T-cell (primary cell): Measurements from ENCODE around the gene GALNT14. TPM values are rescaled to one million over a fixed set of nuclear protein-coding genes. Genes with fewer than 3 reads are reported as not detected.

ENCODE experiments used
- ATAC-seq, 4 experiments: fragments of 200-7000 bp in 3 of 4; fragments of 150-1000 bp in 1 of 4; cut with Tn5 transposase; replicated peaks in 1 of 4; 1 replicate in 3 of 4; 2 replicates in 1 of 4; pipeline ENCODE4 v1.10.0; 2021; ENCODE audit warnings: moderate library complexity in 3 of 4, mild to moderate bottlenecking in 2 of 4, moderate number of reproducible peaks in 1 of 4
- CTCF ChIA-PET, 2 donors: fragments of 300-600 bp; sonication (Branson Sonifier 250); formaldehyde crosslinking; loops; one replicate each; lab custom pipeline; 2022; ENCODE audit warnings: antibody characterized with exemption in 2 of 2; lab: Charles Lee
- POLR2A ChIA-PET, 2 donors: fragments of 300-600 bp; sonication (Branson Sonifier 250); formaldehyde crosslinking; loops; one replicate each; lab custom pipeline; 2022; ENCODE audit warnings: antibody characterized with exemption in 2 of 2; lab: Charles Lee
- DNase-seq, 35 experiments: peaks; one replicate each; pipeline versions ENCODE4 v3.0.0 to v3.0.0-alpha.2; 2013 to 2023
- H3K27ac ChIP-seq: one replicate; pipeline ENCODE4 v1.5.1; 2013; ENCODE audit warnings: low read length
- H3K27me3 ChIP-seq, 2 experiments: replicated peaks in 1 of 2; 1 replicate in 1 of 2; 2 replicates in 1 of 2; pipeline versions ENCODE4 v1.6.1 to v1.7.0; 2013; ENCODE audit warnings: low read length in 1 of 2, mixed read lengths in 1 of 2; ENCODE audit not compliant: control insufficient read depth in 2 of 2, insufficient read depth in 2 of 2; ENCODE audit errors: extremely low read depth in 1 of 2
- H3K36me3 ChIP-seq, 2 donors: 1 replicate in 1 of 2; 2 replicates in 1 of 2; pipeline versions ENCODE4 v1.6.1 to v1.7.0; 2013; ENCODE audit warnings: low read length in 1 of 2; ENCODE audit not compliant: control insufficient read depth in 2 of 2, insufficient read depth in 1 of 2; ENCODE audit errors: extremely low read depth in 1 of 2
- H3K4me1 ChIP-seq, 2 experiments: 1 replicate in 1 of 2; 2 replicates in 1 of 2; pipeline versions ENCODE4 v1.6.1 to v1.7.0; 2013; ENCODE audit warnings: low read length in 2 of 2, mixed read lengths in 1 of 2; ENCODE audit not compliant: insufficient read depth in 2 of 2, control insufficient read depth in 1 of 2; ENCODE audit errors: extremely low read depth in 1 of 2
- H3K4me3 ChIP-seq, 2 donors: 1 replicate in 1 of 2; 2 replicates in 1 of 2; pipeline versions ENCODE4 v1.5.1 to v1.7.0; 2013; ENCODE audit warnings: mild to moderate bottlenecking in 2 of 2, low read length in 1 of 2, moderate library complexity in 1 of 2; ENCODE audit not compliant: control insufficient read depth in 1 of 2; ENCODE audit errors: extremely low read depth in 1 of 2
- H3K9me3 ChIP-seq: 2 replicates; pipeline ENCODE4 v1.7.0; 2013
- H3K27ac Mint-ChIP-seq, 2 donors: one replicate each; pipeline ENCODE4 v1.8.0; 2020 to 2021; ENCODE audit warnings: mild to moderate bottlenecking in 2 of 2, mixed read lengths in 2 of 2
- H3K27me3 Mint-ChIP-seq, 2 donors: one replicate each; pipeline ENCODE4 v1.8.0; 2021 to 2022; ENCODE audit warnings: mixed read lengths in 2 of 2
- H3K36me3 Mint-ChIP-seq: one replicate; pipeline ENCODE4 v1.8.0; 2021; ENCODE audit warnings: mixed read lengths
- H3K4me1 Mint-ChIP-seq, 3 donors: one replicate each; pipeline ENCODE4 v1.8.0; 2020 to 2022; ENCODE audit warnings: mixed read lengths in 3 of 3, mild to moderate bottlenecking in 1 of 3
- H3K4me3 Mint-ChIP-seq, 3 donors: one replicate each; pipeline ENCODE4 v1.8.0; 2020 to 2022; ENCODE audit warnings: mild to moderate bottlenecking in 3 of 3, mixed read lengths in 3 of 3, moderate library complexity in 3 of 3
- H3K9me3 Mint-ChIP-seq, 3 donors: one replicate each; pipeline ENCODE4 v1.8.0; 2020 to 2022; ENCODE audit warnings: mixed read lengths in 3 of 3
- WGBS: methylation state at CpG from one replicate; pipeline ENCODE4 v1.1.5; 2013; ENCODE audit warnings: missing lambda C conversion rate; ENCODE audit not compliant: insufficient coverage; 5-methylcytosine and 5-hydroxymethylcytosine counted together
- total RNA-seq, 35 experiments: library from RNA in 6 of 35; stranded (reverse) in 6 of 35; fragments of 120-200 nt in 1 of 35; gene quantifications; one replicate each; pipeline versions ENCODE4 v1.2.1 to v1.2.4 and lab custom pipeline; 2013 to 2026

GALNT14 gene
- total RNA-seq, 5 donors from 2014 or later (not counting 1 experiment from before 2014, with no cell fraction given): 0.29 to 0.38 TPM; not detected in 3

- H3K27me3 Mint-ChIP-seq: peaks cover 0 to 5% of the 10 kb centered on the region in 2 donors
Observed at GRCh38 chr2:31020713-31021112, 117.5 kb downstream of the GALNT14 start.

GRCh38 chr2:31018280-31018679 is 120.0 kb downstream of the GALNT14 start:
- ATAC-seq (no peak), DNase-seq (no peak)
- peaks cover 0 to 11% of the 10 kb centered on the region in 2 experiments for H3K27me3 ChIP-seq
- no peaks in the 10 kb centered on the region for H3K36me3 Mint-ChIP-seq
- H3K9me3 ChIP-seq: no peaks in the 10 kb centered on the region
- ChIA-PET POLR2A (no interaction called here), CTCF (no interaction called here)
- H3K27ac ChIP-seq: no peak overlapping the region
- H3K4me3 ChIP-seq: no peak overlapping the region
- H3K9me3 Mint-ChIP-seq: no peaks in the 10 kb centered on the region
- no peak overlapping the region for H3K27ac Mint-ChIP-seq
- H3K4me3 Mint-ChIP-seq: no peak overlapping the region
- no peaks in the 10 kb centered on the region for H3K4me1 Mint-ChIP-seq
- no peaks in the 10 kb centered on the region for H3K36me3 ChIP-seq
- WGBS: no CpG with 5 or more reads among the region's 6 CpGs
- no peaks in the 10 kb centered on the region for H3K4me1 ChIP-seq
- no peaks in the 10 kb centered on the region for H3K27me3 Mint-ChIP-seq

More at GRCh38 chr2:31020713-31021112, 117.5 kb downstream of the GALNT14 start:
- Mint-ChIP-seq H3K9me3 (no peaks in the 10 kb centered on the region), H3K27ac (no peak overlapping the region), H3K36me3 (no peaks in the 10 kb centered on the region), H3K4me1 (no peaks in the 10 kb centered on the region), H3K4me3 (no peak overlapping the region)
- POLR2A ChIA-PET: no interaction called here
- Histone ChIP-seq H3K27me3 (peaks cover 0 to 10% of the 10 kb centered on the region in 2 experiments), H3K27ac (no peak overlapping the region), H3K4me3 (no peak overlapping the region), H3K36me3 (no peaks in the 10 kb centered on the region), H3K9me3 (no peaks in the 10 kb centered on the region), H3K4me1 (no peaks in the 10 kb centered on the region)
- CTCF ChIA-PET: no interaction called here
- no peak for ATAC-seq
- DNase-seq: no peak
- WGBS: 60% methylated on average over 2 of the region's 4 CpGs

GRCh38 chr2:31016648-31017047 is 121.6 kb downstream of the GALNT14 start:
- Mint-ChIP-seq H3K9me3 (no peaks in the 10 kb centered on the region), H3K27ac (no peak overlapping the region), H3K4me3 (no peak overlapping the region), H3K36me3 (no peaks in the 10 kb centered on the region), H3K4me1 (no peaks in the 10 kb centered on the region), H3K27me3 (peaks cover 0 to 5% of the 10 kb centered on the region in 2 donors)
- Histone ChIP-seq H3K4me1 (no peaks in the 10 kb centered on the region), H3K36me3 (no peaks in the 10 kb centered on the region), H3K4me3 (no peak overlapping the region), H3K9me3 (no peaks in the 10 kb centered on the region), H3K27me3 (peaks cover 0 to 13% of the 10 kb centered on the region in 2 experiments), H3K27ac (no peak overlapping the region)
- no peak for ATAC-seq
- WGBS: 60% methylated on average over 1 of the region's 5 CpGs
- DNase-seq: no peak
- CTCF ChIA-PET: no interaction called here
- POLR2A ChIA-PET: no interaction called here

GRCh38 chr2:31014516-31014915 is 123.7 kb downstream of the GALNT14 start:
- Histone ChIP-seq H3K9me3 (no peaks in the 10 kb centered on the region), H3K27ac (no peak overlapping the region), H3K36me3 (no peaks in the 10 kb centered on the region), H3K4me1 (no peaks in the 10 kb centered on the region), H3K27me3 (peaks cover 0 to 5% of the 10 kb centered on the region in 2 experiments), H3K4me3 (no peak overlapping the region)
- no peaks in the 10 kb centered on the region for H3K36me3 Mint-ChIP-seq
- ChIA-PET CTCF (no interaction called here), POLR2A (no interaction called here)
- H3K27ac Mint-ChIP-seq: no peak overlapping the region
- no CpG with 5 or more reads among the region's 4 CpGs for whole genome bisulfite sequencing
- H3K27me3 Mint-ChIP-seq: peaks cover 8 to 9% of the 10 kb centered on the region in 2 donors
- no peaks in the 10 kb centered on the region for H3K9me3 Mint-ChIP-seq
- DNase-seq: no peak
- H3K4me1 Mint-ChIP-seq: no peaks in the 10 kb centered on the region
- no peak overlapping the region for H3K4me3 Mint-ChIP-seq
- ATAC-seq: no peak

- no peaks in the 10 kb centered on the region for H3K36me3 ChIP-seq
- DNase-seq (no peak), ATAC-seq (no peak)
- H3K9me3 ChIP-seq: no peaks in the 10 kb centered on the region
- H3K4me3 ChIP-seq: no peak overlapping the region
- no peaks in the 10 kb centered on the region for H3K9me3 Mint-ChIP-seq
- POLR2A ChIA-PET: no interaction called here
- H3K27ac ChIP-seq: no peak overlapping the region
- 76% methylated on average over 8 of the region's 8 CpGs for WGBS
- CTCF ChIA-PET: no interaction called here
- peaks cover 12 to 13% of the 10 kb centered on the region in 2 donors for H3K27me3 Mint-ChIP-seq
- no peak overlapping the region for H3K27ac Mint-ChIP-seq
- no peak overlapping the region for H3K4me3 Mint-ChIP-seq
- H3K4me1 Mint-ChIP-seq: no peaks in the 10 kb centered on the region
- H3K4me1 ChIP-seq: no peaks in the 10 kb centered on the region
- peaks cover 0 to 11% of the 10 kb centered on the region in 2 experiments for H3K27me3 ChIP-seq
- H3K36me3 Mint-ChIP-seq: no peaks in the 10 kb centered on the region
Observed at GRCh38 chr2:31013301-31013700, 124.9 kb downstream of the GALNT14 start.

- ATAC-seq: no peak
- no peaks in the 10 kb centered on the region for H3K36me3 ChIP-seq
- no peak overlapping the region for H3K27ac ChIP-seq
- Mint-ChIP-seq H3K4me3 (no peak overlapping the region), H3K27me3 (peaks cover 12 to 13% of the 10 kb centered on the region in 2 donors), H3K27ac (no peak overlapping the region), H3K4me1 (no peaks in the 10 kb centered on the region), H3K36me3 (no peaks in the 10 kb centered on the region), H3K9me3 (no peaks in the 10 kb centered on the region)
- H3K9me3 ChIP-seq: no peaks in the 10 kb centered on the region
- H3K4me3 ChIP-seq: no peak overlapping the region
- ChIA-PET POLR2A (no interaction called here), CTCF (no interaction called here)
- H3K4me1 ChIP-seq: no peaks in the 10 kb centered on the region
- DNase-seq: no peak
- no CpG with 5 or more reads among the region's 1 CpG for WGBS
- peaks cover 0 to 11% of the 10 kb centered on the region in 2 experiments for H3K27me3 ChIP-seq
Observed at GRCh38 chr2:31012406-31012805, 125.8 kb downstream of the GALNT14 start.

GRCh38 chr2:31011587-31011986 is 126.7 kb downstream of the GALNT14 start:
- H3K36me3 Mint-ChIP-seq: no peaks in the 10 kb centered on the region
- no peaks in the 10 kb centered on the region for H3K4me1 Mint-ChIP-seq
- no peak overlapping the region for H3K4me3 Mint-ChIP-seq
- ATAC-seq (no peak), DNase-seq (no peak)
- no peaks in the 10 kb centered on the region for H3K9me3 Mint-ChIP-seq
- Histone ChIP-seq H3K27ac (no peak overlapping the region), H3K27me3 (peaks cover 0 to 11% of the 10 kb centered on the region in 2 experiments), H3K9me3 (no peaks in the 10 kb centered on the region), H3K36me3 (no peaks in the 10 kb centered on the region), H3K4me3 (no peak overlapping the region), H3K4me1 (no peaks in the 10 kb centered on the region)
- H3K27ac Mint-ChIP-seq: no peak overlapping the region
- POLR2A ChIA-PET: no interaction called here
- 84% methylated on average over 5 of the region's 6 CpGs for WGBS
- CTCF ChIA-PET: interaction anchor here in 1 of 2 donors (0.5 kb wide), 1 partner anchor 156 kb away, joined by 3 read pairs; no protein-coding TSS in a partner anchor
- peaks cover 12 to 13% of the 10 kb centered on the region in 2 donors for H3K27me3 Mint-ChIP-seq
